Amniotic epithelial cell (primary cell): ENCODE data around the gene GRB2.

Source experiments
- DNase-seq: peaks from one replicate; pipeline ENCODE4 v3.0.0-alpha.2; 2010; ENCODE audit warnings: low read depth

The GRB2 gene

DNA sequence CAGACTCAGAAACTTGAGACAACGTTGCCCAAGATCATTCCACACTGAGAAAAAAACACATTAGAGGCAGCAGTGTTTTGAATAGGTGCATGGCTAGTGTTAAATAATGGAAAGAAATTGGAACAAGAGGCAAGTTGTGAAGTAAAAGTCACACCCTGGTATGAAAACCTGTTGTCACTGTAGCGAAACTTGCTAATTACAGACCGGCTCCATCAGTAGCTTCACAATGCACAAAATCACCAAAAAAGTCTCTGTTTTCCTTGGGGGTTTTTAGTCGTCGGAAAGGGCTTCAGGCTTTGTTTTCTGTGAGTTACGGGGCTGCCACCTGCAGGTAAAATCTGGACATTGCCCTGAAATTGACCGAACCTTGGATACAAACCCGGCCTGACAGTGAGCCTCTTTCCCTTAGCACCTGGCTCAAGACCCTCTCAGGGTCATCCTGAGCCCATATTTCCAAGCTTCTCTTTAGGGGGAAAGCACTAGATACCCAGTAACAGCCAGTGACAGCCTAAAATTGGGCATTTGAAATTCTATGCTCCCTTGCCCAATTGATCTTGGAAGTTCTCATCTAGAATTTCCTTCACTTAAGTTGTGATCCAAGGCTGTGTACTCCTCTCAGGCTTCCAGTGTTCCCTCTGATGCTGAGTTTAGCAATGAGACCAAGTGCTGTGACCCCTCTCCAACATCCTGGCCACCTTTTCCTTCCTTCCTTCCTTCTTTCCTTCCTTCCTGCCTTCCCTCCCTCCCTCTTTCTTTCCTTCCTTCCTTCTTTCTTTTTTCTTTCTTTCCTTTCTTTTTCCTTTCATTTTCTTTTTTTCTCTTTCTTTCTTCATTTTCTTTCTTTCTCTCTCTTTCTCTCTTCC lies 7.2 kb upstream of the GRB2 start:
- peak; percentile 57 for DNase-seq

DNA sequence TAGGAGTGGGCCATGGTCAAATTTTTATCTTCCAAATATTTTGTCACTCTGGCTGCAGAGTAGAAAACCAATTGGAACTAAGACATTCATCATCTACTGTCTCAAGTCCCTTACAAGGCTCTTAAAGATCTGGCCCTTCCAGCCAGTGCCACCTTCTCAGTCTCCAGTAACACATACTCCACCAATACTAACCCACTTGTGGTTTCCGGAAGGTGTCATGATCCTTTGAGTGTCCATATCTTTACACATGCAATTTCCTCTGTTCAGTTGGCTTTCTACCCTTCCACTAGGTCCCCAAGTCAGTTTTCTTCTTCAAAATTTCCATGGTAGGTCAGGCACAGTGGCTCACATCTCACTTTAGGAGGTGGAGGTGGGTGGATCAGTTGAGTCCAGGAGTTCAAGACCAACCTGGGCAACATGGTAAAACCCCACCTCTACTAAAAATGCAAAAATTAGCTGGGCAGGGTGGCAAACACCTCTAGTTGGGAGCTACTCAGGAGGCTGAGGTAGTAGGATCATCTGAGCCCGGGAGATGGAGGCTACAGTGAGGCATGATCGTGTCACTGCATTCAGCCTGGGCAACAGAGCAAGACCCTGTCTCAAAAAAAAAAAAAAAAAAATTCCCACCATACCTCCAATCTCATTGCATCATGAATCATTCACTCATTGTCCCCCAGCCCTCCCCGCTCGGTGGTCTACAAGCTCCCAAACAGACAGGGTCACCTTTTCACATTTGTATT lies 6.0 kb upstream of the GRB2 start:
- no peak for DNase-seq

DNA sequence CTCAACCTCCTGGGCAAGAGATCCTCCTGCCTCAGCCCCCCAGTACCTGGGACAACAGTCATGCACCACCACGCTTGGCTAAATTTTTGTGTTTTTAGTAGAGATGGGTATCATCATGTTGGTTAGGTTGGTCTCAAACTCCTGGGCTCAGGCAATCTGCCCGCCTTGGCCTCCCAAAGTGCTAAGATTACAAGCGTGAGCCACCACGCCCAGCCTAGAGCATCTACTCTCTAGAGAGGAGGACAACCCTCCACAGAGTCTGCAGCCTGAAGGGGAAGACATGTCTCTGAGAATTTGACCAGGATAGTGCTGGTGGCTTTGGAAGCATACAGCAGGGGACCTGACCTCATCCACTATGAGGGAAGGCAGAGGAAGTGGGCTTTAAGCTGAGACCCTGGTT lies 4.7 kb upstream of the GRB2 start:
- no peak for DNase-seq

DNA sequence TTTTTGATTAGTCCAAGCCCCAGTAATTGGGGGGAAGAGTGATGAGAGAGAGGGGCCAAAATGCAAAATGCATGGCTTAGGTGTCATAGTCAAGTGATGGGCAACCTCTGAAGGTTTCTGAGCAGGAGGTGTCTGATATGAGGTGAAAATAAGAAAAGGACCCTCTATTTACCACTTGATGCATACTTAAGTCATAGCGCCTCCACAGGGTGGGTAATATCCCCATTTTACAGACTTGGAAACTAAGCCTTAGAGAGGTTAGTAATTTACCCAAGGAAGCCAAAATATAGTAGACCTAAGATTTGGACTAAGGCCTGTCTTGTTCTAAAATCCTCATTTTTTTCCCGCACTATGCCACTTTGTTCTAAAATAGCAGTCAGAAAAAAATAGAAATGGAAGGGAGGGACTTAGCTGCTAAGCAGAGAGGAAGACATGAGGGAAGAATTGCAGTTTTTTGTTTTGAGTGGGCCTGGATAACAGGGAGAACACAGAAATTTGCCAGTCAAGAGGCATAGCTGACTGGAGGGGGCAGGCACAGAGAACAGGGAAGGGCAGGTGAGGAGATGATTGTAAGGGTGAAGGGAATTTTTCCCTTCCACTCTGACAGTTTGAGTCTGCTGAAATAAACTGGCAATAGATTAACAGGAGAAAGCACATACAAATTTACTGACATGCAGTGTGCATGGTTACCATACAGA lies 2.3 kb upstream of the GRB2 start:
- DNase-seq: no peak

DNA sequence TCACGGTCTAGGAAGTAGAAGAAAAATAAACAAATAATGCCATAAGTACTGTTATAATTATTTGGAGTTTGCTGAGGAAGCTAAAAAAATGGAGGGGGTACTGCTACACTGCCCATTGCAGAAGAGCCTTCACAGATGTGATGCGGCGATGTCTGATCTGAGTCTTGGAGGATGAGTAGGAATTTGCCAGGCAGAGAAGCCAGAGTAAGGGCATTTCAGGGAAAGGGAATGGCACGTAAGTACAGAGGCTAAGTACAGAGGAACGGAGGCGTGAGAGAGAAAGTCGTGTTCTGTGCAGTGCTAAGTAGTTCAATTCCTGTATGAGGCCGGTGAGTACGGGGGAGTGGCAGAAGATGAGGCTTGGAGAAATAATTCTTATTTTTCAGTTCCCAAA lies 741 bp upstream of the GRB2 start:
- peak; percentile 26 for DNase-seq

DNA sequence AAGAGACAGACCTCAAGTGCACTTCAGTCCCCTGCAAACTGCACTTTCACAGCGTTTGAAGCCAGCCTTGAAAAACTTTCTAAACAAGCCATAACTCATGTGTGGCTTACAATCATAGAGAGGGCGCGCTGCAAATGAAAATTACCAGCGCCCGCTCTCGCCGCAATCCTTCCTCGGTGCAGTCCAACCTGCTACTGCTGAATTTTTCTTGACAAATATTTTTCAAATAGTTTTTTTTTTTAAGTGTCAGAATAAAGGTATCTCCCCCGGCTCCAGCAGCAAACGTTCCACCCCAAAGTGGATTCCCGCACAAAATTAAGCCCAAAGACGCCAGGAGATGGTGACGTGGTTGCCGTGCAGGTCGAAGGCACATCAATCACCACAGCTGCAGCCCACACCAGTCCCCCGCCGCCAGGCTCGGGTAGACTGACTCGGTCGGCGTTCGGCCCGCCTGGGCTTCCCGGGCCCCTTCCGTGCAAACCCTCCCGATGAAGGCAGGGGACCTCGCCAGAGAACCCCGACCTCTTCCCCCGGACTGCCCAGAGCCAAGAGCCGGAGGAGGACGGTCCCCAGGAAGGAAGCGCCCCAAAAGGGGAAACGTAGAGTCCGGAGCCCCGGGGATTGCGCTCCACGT lies 630 bp downstream of the GRB2 start:
- peak; percentile 48 for DNase-seq

DNA sequence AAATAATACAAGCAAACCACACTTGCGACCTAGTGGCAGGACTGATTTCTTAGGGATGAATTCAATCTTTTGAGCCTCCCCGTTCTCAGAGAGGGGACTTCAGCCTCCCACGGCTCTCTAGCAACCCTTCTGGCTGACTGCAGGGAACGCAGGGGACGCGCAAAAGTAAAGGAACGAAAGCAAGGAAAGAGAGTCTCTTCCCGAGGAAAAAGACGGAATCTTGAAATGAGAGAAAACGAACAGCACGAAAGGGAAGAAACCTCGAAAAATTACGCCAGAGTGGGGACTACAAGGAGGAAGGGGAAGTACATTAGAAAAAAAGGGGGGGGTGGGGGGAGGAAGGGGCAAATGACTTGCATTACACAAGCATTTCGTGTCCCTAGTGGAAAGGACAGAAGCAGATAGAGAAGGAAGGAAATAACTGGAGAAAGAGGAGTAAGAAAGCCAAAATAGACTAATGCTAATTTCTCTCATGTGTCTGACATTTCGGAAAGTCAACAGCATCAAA lies 1.2 kb downstream of the GRB2 start:
- peak; percentile 78 for DNase-seq

DNA sequence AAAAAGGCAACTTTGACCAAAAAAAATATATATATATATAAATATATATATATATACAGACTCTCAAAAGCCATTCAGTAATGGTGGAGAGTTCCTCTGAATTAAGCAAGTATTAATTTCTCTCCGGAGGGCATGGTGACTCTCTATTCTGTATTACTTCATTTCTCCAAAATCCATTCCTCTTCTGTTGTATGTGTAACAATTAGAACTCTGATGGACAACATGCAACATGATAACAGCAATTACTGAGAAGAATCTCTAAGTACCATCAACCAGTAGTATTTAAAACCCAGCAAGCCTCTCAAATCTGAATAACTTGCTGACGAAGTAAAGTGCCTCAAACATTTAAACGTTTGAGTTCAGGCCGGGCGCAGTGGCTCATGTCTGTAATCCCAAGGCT lies 2.3 kb downstream of the GRB2 start:
- no peak for DNase-seq

DNA sequence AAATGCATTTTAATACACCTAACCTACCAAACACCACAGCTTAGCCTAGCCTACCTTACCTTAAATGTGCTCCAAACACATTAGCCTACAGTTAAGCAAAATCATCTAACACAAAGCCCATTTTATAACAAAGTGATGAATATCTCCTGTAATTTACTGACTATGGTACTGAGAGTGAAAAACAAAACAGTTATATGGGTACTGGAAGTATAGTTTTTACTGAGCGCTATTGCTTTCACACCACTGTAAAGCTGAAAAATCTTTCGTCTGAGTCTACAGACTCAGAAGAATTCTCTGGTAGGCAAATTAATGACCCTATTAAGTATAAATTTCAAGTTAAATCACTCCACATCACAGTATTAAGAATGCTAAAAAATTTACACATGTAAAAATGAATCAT lies 3.5 kb downstream of the GRB2 start:
- DNase-seq: no peak

DNA sequence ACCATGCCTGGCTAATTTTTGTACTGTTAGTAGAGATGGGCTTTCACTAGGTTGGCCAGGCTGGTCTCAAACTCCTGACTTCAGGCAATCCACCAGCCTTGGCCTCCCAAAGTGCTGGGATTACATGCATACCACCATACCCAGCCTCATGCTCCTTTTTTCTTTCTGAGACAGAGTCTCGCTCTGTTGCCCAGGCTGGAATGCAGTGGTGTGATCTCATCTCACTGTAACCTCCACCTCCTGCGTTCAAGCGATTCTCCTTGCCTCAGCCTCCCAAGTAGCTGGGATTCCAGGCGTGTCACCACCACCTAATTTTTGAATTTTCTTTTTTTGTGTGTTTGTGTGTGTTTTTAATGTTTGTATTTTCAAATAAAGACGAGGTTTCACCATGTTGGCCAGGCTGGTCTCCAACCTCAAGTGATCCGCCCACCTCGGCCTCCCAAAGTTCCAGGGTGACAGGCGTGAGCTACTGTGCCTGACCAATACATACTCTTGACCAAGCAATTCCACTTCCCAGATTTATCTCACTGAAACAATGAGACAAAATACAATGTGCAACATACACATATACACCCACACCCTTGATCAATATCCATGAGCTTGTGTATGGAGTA lies 5.0 kb downstream of the GRB2 start:
- DNase-seq: no peak

DNA sequence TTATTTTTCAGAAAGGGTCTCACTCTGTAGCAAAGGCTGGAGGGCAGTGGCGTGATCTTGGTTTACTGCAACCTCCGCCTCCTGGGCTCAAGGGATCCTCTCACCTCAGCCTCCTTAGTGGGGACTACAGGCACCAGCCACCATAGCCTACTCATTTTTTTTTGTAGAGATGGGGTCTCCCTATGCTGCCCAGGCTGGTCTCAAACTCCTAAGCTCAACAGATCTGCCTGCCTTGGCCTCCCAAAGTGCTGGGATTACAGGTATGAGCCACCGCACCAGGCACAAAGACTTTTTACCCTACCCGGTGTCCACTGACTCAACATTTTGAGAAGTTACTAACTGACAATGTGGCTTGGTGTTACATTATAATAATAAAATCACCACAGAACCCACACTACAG lies 7.2 kb downstream of the GRB2 start:
- no peak for DNase-seq

DNA sequence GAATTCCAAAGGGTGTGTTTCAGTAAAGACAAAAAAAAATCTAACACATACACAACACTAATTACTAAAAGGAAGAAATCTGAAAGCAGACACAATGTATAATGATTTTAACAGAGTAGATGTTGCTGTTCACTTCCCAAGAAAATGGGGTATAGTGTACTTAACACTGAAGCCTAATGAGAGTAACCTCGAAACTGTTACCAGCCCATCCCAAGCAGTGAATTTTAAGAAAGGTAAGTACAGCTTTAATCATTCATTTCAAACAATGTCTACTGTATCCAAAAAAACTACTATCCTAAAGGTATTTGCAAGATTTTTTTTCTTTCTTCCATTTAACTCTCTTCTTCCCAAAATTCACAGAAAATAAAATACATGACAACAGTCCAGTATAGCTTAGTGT lies 8.3 kb downstream of the GRB2 start:
- DNase-seq: no peak

DNA sequence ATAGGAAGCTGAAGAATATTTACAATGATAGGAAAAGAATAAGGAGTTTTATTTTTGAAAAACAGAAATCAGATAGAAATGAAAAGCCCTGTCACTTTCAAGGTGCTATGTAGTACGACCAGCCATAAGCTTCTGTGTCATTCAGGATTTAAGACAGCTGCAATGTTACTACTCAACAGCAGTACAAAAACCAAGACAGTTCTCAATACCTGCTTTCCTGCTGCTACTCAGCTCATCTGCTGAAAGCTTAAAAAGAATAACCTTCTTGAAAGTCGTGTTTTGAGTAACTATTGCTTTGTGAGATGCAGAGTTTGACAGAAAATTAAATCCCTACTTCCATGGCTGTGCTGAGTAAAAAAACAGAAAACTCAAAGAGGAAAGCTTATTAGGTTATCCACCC lies 8.7 kb downstream of the GRB2 start:
- DNase-seq: no peak

DNA sequence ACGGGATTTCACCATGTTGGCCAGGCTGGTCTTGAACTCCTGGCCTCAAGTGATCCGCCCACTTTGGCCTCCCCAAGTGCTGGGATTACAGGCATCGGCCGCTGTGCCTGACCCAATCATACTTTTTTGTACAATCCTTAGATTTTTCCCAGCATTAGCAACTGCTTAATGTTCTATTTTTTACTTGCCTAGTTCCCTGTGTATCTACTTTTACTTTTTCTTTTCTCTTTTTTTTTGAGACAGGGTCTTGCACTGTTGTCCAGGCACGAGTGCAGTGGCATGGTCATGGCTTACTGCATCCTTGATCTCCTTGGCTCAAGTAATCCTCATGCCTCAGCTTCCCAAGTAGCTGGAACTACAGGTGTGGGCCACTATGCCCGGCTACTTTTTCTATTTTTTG lies 9.5 kb downstream of the GRB2 start:
- no peak for DNase-seq

DNA sequence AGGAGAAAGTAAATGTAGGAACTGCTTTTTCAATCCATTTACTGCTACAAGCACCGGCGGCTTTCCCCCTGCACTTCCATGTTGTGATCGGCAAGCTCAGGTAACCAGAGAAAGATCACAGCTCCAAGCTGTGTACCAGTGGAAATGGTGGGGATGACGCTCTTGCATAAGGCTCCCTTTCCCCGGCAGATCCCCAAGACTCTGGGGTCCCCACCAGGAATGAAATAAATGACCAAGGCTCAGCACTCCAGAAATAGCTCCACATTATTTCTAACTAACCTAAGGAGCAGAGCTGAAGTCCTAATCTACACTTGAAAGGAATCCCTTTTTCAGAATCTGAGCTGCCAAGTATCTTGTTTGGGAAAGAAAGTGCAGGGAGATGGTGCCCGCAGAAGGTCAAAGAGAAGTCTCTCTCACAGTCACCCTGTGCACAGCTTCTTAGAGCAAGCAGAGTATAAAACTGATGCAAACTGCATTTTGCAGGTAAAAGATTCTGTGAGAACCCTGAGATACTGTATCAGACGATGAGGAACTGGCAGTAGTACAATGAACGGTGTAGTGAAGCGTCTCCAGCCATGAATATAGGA lies 11.1 kb downstream of the GRB2 start:
- no peak for DNase-seq

DNA sequence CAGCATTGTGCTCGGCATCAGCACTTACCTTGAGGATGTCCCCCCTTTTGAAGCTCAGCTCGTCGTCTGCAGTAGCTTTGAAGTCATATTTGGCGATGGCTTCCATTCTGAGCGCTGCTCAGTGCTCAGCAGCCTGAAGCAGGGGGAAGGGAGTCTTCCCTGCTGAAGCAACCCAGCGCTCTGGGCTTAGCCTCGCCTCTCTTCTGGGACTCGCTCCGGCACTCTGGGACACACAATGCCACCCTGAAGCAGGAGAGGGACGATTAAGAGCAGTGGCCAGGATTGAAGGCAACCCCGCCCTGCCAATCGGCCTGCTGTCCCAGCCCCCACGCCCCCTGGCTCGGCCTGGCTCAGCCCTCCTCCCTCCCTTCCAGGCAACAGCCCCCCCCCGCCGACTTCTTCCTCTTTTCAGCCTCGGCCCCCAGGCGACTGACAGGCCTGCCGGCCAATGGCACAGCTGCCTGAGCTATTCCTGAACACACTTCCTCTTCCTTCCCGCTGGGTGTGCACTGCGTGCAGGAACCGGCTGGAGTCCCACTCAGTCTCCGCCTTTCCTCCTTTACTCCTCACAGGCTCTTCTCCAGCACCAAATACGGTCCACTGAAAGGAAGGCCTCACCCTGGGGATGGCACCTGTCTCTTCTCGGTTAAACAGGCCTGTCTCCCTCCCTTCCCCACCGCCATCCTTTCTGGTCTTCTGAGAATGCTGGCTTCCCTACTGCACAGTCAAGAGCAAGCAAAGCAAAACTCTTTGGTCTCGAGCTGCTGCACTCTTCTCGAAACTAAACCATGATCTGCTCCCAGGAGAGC lies 11.8 kb downstream of the GRB2 start:
- DNase-seq: peak; percentile 98

DNA sequence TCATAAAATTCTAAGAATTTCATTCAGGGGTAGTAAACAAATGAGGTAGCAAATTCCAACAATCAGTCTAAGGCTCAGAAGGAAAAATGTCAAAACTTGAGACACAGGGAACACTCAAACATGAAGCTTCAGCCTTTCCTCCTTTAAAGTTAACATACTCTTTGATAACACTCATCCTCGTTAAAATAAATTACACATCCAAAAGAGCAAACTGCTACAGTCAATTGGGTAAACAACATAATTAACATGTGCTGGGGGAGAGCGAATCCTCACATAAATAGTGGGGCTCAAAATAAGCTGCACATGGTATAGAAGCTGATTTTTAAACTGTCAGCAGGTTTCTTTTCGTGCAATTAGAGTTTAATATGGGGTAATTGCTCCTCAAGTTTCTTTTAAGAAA lies 12.9 kb downstream of the GRB2 start:
- DNase-seq: no peak

DNA sequence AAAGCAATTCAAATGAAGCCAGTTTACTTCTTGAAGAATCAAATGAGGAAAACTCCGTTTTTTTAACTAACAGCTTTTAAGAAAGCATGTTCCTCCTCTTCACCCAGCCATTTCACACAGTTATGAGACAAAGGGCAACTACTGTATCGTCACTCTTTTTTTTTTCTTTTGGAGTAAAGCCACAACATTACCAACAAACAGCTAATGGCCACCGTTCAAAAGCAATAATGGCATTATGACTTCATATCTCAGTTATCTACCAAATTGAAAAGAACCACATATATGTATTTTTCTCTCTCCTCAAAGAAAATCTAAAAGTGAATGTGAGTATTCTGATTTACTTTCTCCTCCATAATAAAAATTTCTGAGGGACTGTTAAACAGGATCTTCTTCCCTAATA lies 14.5 kb downstream of the GRB2 start:
- DNase-seq: no peak

DNA sequence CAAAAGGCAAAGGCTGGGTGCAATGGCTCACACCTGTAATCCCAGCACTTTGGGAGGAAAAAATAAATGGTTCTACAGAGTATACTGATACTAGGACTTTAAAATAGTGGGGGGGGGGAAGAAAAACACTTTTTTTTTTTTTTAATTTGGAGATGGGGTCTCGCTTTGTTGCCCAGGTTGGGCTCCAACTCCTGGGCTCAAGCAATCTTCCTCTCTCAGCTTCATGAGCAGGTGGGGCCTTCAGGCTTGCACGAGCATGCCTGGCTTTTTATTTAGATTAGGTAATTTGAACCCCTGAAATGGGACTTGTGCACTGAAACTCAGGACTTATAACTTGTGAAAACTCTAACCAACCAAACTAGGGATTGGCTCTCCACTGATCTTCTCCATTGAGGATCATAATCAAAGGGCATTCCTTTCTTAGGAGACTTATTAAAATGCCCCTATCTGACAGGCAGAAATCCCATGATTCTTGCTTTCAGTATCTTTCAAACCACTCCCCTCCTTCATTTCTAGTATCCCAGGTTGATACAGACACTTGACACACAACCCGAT lies 16.9 kb downstream of the GRB2 start:
- DNase-seq: no peak

DNA sequence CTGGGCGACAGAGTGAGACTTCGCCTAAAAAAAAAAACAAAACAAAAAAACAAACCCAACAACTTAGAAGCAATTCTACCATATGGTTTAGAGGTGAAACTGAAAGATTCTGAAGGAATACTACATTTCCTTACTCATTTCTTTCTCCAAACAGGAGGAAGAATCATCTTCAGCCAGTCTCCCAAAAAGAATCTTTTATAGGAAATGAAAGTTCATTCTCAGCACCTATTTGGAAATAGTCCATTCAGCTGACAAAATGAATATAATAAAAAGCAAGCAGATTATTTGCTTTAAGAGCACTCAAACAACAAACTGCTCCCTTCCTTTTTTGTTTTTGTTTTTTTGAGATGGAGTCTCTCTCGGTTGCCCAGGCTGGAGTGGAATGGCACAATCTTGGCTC lies 17.7 kb downstream of the GRB2 start:
- DNase-seq: no peak
